Measurements from ENCODE around the gene GDAP1L1. TPM values are rescaled to one million over a fixed set of nuclear protein-coding genes. Genes with fewer than 3 reads are reported as not detected.

GDAP1L1 gene
- total RNA-seq, 2 donors from 2014 or later, result not detected

- WGBS, 2 donors, result 93 to 100% methylated on average over 1 of the region's 1 CpG
Observed at GRCh38 chr20:44255942-44256341, 8.8 kb downstream of the GDAP1L1 start.

GRCh38 chr20:44256961-44257360 lies 9.9 kb downstream of the GDAP1L1 start:
- WGBS, 2 donors, result 87 to 96% methylated on average over 11 to 20 of the region's 21 CpGs
- no peaks in the 10 kb centered on the region for H3K4me1 ChIP-seq
- TF ChIP-seq CTCF (IDR thresholded peaks at IDR 0.05) (no peak), POLR2A (IDR thresholded peaks at IDR 0.05) (no peak)
- no peaks in the 10 kb centered on the region for H3K9me3 ChIP-seq
- intact Hi-C loops (cut with DNase I), result no loop called here
- no peak for ATAC-seq
- no peak overlapping the region for H3K4me3 ChIP-seq
- H3K36me3 ChIP-seq (replicated peaks in 1 of 2; ENCODE audit: insufficient read depth in 1 of 2, low read depth in 2 of 2), result no peaks in the 10 kb centered on the region
- DNase-seq, result no peak
- H3K27ac ChIP-seq, result no peak overlapping the region
- H3K27me3 ChIP-seq, result no peaks in the 10 kb centered on the region

More at GRCh38 chr20:44255942-44256341, 8.8 kb downstream of the GDAP1L1 start:
- H3K9me3 ChIP-seq, result no peaks in the 10 kb centered on the region
- no peak for DNase-seq
- H3K27me3 ChIP-seq, result no peaks in the 10 kb centered on the region
- no peak for TF ChIP-seq POLR2A (IDR thresholded peaks at IDR 0.05)
- no peak for TF ChIP-seq CTCF (IDR thresholded peaks at IDR 0.05)
- no peak for ATAC-seq
- H3K36me3 ChIP-seq (replicated peaks in 1 of 2; ENCODE audit: insufficient read depth in 1 of 2, low read depth in 2 of 2), result no peaks in the 10 kb centered on the region
- intact Hi-C loops (cut with DNase I), result no loop called here
- H3K4me1 ChIP-seq, result no peaks in the 10 kb centered on the region
- no peak overlapping the region for H3K27ac ChIP-seq
- no peak overlapping the region for H3K4me3 ChIP-seq

GRCh38 chr20:44258226-44258890 lies 11.2 kb downstream of the GDAP1L1 start:
- WGBS, 2 donors, result 89 to 93% methylated on average over 15 to 26 of the region's 28 CpGs
- Histone ChIP-seq H3K9me3 (no peaks in the 10 kb centered on the region), H3K36me3 (replicated peaks in 1 of 2; ENCODE audit: insufficient read depth in 1 of 2, low read depth in 2 of 2) (no peaks in the 10 kb centered on the region), H3K27me3 (no peaks in the 10 kb centered on the region), H3K4me3 (no peak overlapping the region), H3K27ac (no peak overlapping the region), H3K4me1 (no peaks in the 10 kb centered on the region)
- intact Hi-C loops (cut with DNase I), result no loop called here
- TF ChIP-seq POLR2A (IDR thresholded peaks at IDR 0.05) (no peak), CTCF (IDR thresholded peaks at IDR 0.05) (no peak)
- no peak for DNase-seq
- no peak for ATAC-seq

- Histone ChIP-seq H3K27me3 (no peaks in the 10 kb centered on the region), H3K27ac (no peak overlapping the region), H3K9me3 (no peaks in the 10 kb centered on the region), H3K4me3 (no peak overlapping the region), H3K4me1 (no peaks in the 10 kb centered on the region), H3K36me3 (replicated peaks in 1 of 2; ENCODE audit: insufficient read depth in 1 of 2, low read depth in 2 of 2) (no peaks in the 10 kb centered on the region)
- ATAC-seq (no peak), DNase-seq (no peak)
- 73 to 84% methylated on average over 4 to 5 of the region's 5 CpGs for WGBS, 2 donors
- TF ChIP-seq CTCF (IDR thresholded peaks at IDR 0.05) (no peak), POLR2A (IDR thresholded peaks at IDR 0.05) (no peak)
- intact Hi-C loops (cut with DNase I), result no loop called here
Observed at GRCh38 chr20:44264287-44264686, 17.2 kb downstream of the GDAP1L1 start.

- H3K27me3 ChIP-seq, result no peaks in the 10 kb centered on the region
- intact Hi-C loops (cut with DNase I), result no loop called here
- 88 to 96% methylated on average over 5 of the region's 5 CpGs for WGBS, 2 donors
Observed at GRCh38 chr20:44268802-44269201, 21.7 kb downstream of the GDAP1L1 start.

More at GRCh38 chr20:44268802-44269201, 21.7 kb downstream of the GDAP1L1 start:
- no peak for ATAC-seq
- no peak overlapping the region for H3K27ac ChIP-seq
- no peak for DNase-seq
- H3K36me3 ChIP-seq (replicated peaks in 1 of 2; ENCODE audit: insufficient read depth in 1 of 2, low read depth in 2 of 2), result no peaks in the 10 kb centered on the region
- H3K9me3 ChIP-seq, result no peaks in the 10 kb centered on the region
- TF ChIP-seq CTCF (IDR thresholded peaks at IDR 0.05), result no peak
- TF ChIP-seq POLR2A (IDR thresholded peaks at IDR 0.05), result no peak
- no peak overlapping the region for H3K4me3 ChIP-seq
- H3K4me1 ChIP-seq, result no peaks in the 10 kb centered on the region

All from body of pancreas (tissue), 4 donors.